Hepatocyte (in vitro differentiated cells): ENCODE measurements around the gene SYNDIG1. TPM values are rescaled to one million over a fixed set of nuclear protein-coding genes. Genes with fewer than 3 reads are reported as not detected.

Source experiments
- DNase-seq: peaks from one replicate; pipeline ENCODE4 v3.0.0-alpha.2; 2016; ENCODE audit warnings: low spot score
- H2AFZ ChIP-seq: fragments of 200-600 bp; sonication (generic); 2 replicates; pipeline ENCODE4 v1.6.0; 2016; ENCODE audit warnings: antibody characterized with exemption, mild to moderate bottlenecking
- H3K27ac ChIP-seq: fragments of 200-600 bp; sonication (generic); 2 replicates; pipeline ENCODE4 v1.5.1; 2016; ENCODE audit warnings: mild to moderate bottlenecking
- H3K27me3 ChIP-seq: fragments of 200-600 bp; sonication (generic); 2 replicates; pipeline ENCODE4 v1.6.1; 2016
- H3K36me3 ChIP-seq: fragments of 200-600 bp; sonication (generic); replicated peaks from 2 replicates; pipeline ENCODE4 v1.5.1; 2016; ENCODE audit warnings: low read depth; ENCODE audit not compliant: insufficient read depth
- H3K4me1 ChIP-seq: fragments of 200-600 bp; sonication (generic); 2 replicates; pipeline ENCODE4 v1.5.1; 2016; ENCODE audit warnings: mild to moderate bottlenecking, moderate library complexity; ENCODE audit not compliant: insufficient read depth
- H3K4me2 ChIP-seq: fragments of 200-600 bp; sonication (generic); 2 replicates; pipeline ENCODE4 v1.6.0; 2016
- H3K4me3 ChIP-seq: fragments of 200-600 bp; sonication (generic); 2 replicates; pipeline ENCODE4 v1.5.1; 2016; ENCODE audit warnings: mild to moderate bottlenecking
- H3K79me2 ChIP-seq: fragments of 200-600 bp; sonication (generic); 2 replicates; pipeline ENCODE4 v1.6.0; 2017; ENCODE audit warnings: mild to moderate bottlenecking
- H3K9me2 ChIP-seq: fragments of 200-600 bp; sonication (generic); replicated peaks from 2 replicates; pipeline ENCODE4 v1.6.0; 2017; ENCODE audit warnings: mild to moderate bottlenecking; ENCODE audit not compliant: insufficient read depth
- H3K9me3 ChIP-seq: fragments of 200-600 bp; sonication (generic); 2 replicates; pipeline ENCODE4 v1.5.1; 2016; ENCODE audit warnings: low read depth, mild to moderate bottlenecking
- H4K20me1 ChIP-seq: fragments of 200-600 bp; sonication (generic); 2 replicates; pipeline ENCODE4 v1.6.0; 2016; ENCODE audit warnings: mild to moderate bottlenecking; ENCODE audit not compliant: insufficient read depth, poor library complexity, severe bottlenecking
- CTCF ChIP-seq: fragments of 200-600 bp; sonication (generic); IDR thresholded peaks from 2 replicates; pipeline ENCODE4 v1.5.1; 2016; ENCODE audit warnings: antibody characterized with exemption, mild to moderate bottlenecking; ENCODE audit not compliant: poor library complexity
- EZH2 ChIP-seq: fragments of 200-600 bp; sonication (generic); IDR thresholded peaks from 2 replicates; pipeline ENCODE4 v1.6.1; 2016; ENCODE audit warnings: antibody characterized with exemption, mild to moderate bottlenecking, borderline replicate concordance
- EZH2phosphoT487 ChIP-seq: fragments of 200-600 bp; sonication (generic); IDR thresholded peaks from one replicate; pipeline ENCODE4 v1.6.1; 2018; ENCODE audit warnings: antibody characterized with exemption, mild to moderate bottlenecking, low read depth, moderate library complexity; ENCODE audit not compliant: unreplicated experiment, severe bottlenecking
- WGBS: methylation state at CpG from one replicate; pipeline ENCODE4 v1.1.6; 2016; ENCODE audit warnings: low lambda C conversion rate; ENCODE audit errors: missing lambda C conversion rate; 5-methylcytosine and 5-hydroxymethylcytosine counted together
- polyA plus RNA-seq: library from polyadenylated mRNA; unstranded; fragments of >200 nt; fragmentation: Nextera tagmentation; extraction: Ambion mirVana; gene quantifications from 2 replicates; pipeline ENCODE4 v1.2.1, GENCODE V29; 2016
- total RNA-seq: library from RNA; depleted of rRNA; stranded (reverse); fragments of >200 nt; gene quantifications from 2 replicates; pipeline ENCODE4 v1.2.3, GENCODE V29; 2014

The SYNDIG1 gene
- total and polyA plus RNA-seq, 2 experiments from 2014 or later = 1.5 to 2.3 TPM

- TF ChIP-seq CTCF (no peak), EZH2 (no peak), EZH2phosphoT487 (no peak)
- H3K79me2 ChIP-seq = no peaks in the 10 kb centered on the region
Measured at GRCh38 chr20:24616258-24617079, 147.0 kb downstream of the SYNDIG1 start.

GRCh38 chr20:24617080-24617432 is 147.6 kb downstream of the SYNDIG1 start:
- Histone ChIP-seq H3K9me2 (no peaks in the 10 kb centered on the region), H3K79me2 (no peaks in the 10 kb centered on the region), H3K4me2 (no peak overlapping the region), H3K9me3 (no peaks in the 10 kb centered on the region), H3K4me3 (no peak overlapping the region), H4K20me1 (no peaks in the 10 kb centered on the region), H3K36me3 (no peaks in the 10 kb centered on the region), H3K4me1 (no peaks in the 10 kb centered on the region), H3K27ac (no peak overlapping the region), H2AFZ (no peak overlapping the region), H3K27me3 (no peaks in the 10 kb centered on the region)
- DNase-seq = no peak
- 90% methylated on average over 13 of the region's 13 CpGs for WGBS
- TF ChIP-seq EZH2 (no peak), CTCF (no peak), EZH2phosphoT487 (no peak)

More at GRCh38 chr20:24616258-24617079, 147.0 kb downstream of the SYNDIG1 start:
- H3K36me3 ChIP-seq = no peaks in the 10 kb centered on the region
- H3K27me3 ChIP-seq = no peaks in the 10 kb centered on the region
- no peaks in the 10 kb centered on the region for H3K9me2 ChIP-seq
- no peaks in the 10 kb centered on the region for H3K9me3 ChIP-seq
- H4K20me1 ChIP-seq = no peaks in the 10 kb centered on the region
- DNase-seq = no peak
- no peak overlapping the region for H3K4me3 ChIP-seq
- no peak overlapping the region for H3K4me2 ChIP-seq
- WGBS = 91% methylated on average over 19 of the region's 19 CpGs
- H3K27ac ChIP-seq = no peak overlapping the region
- H2AFZ ChIP-seq = no peak overlapping the region
- H3K4me1 ChIP-seq = no peaks in the 10 kb centered on the region

GRCh38 chr20:24617757-24618450 is 148.5 kb downstream of the SYNDIG1 start:
- H3K27ac ChIP-seq = no peak overlapping the region
- no peak overlapping the region for H3K4me3 ChIP-seq
- H3K27me3 ChIP-seq = no peaks in the 10 kb centered on the region
- no peaks in the 10 kb centered on the region for H3K79me2 ChIP-seq
- no peaks in the 10 kb centered on the region for H3K36me3 ChIP-seq
- no peak overlapping the region for H3K4me2 ChIP-seq
- H3K9me2 ChIP-seq = no peaks in the 10 kb centered on the region
- TF ChIP-seq CTCF (no peak), EZH2phosphoT487 (no peak), EZH2 (no peak)
- no peaks in the 10 kb centered on the region for H3K9me3 ChIP-seq
- DNase-seq = no peak
- 44% methylated on average over 1 of the region's 21 CpGs for WGBS
- no peaks in the 10 kb centered on the region for H3K4me1 ChIP-seq
- no peaks in the 10 kb centered on the region for H4K20me1 ChIP-seq
- no peak overlapping the region for H2AFZ ChIP-seq
